ENCODE measurements around the gene LEKR1.

DNA sequence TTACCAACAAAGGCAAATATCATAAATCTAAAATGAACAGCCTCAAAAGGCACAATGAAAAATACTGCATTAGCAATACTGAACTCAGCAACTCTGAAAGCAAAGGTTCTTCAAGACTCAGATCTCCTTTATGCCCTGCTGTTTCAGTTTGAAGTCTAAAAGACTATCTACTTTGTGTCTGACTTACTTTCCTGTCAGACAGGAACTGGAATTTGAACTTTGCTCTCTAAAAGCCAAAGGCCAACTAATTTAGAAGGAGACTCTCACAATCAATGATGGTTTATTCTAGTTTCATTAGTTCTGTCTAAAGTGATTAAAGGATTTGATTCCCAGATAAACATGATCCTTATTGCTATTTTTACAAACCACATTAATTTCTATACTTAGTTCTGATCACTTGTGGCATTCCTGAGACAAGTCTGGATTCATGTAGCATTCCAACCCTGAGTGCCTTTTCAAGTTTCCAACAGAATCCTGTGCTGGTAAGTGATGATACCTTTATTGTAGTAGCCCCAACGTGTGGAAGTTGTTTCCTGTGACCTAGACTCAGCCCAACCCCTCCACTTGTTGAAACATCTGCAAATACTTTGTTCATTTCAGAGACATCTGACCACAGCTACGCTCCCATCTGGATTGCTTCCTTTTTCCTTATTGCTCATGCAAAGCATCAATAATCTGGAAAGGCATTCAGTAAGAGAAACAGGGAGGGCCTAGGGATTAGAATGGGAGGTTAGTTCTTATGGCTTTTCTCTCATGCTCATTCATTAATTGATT, 14.9 kb upstream of the LEKR1 start:
- no peak for TF ChIP-seq CTCF (IDR thresholded peaks at IDR 0.05)
- no peak for TF ChIP-seq ZFX (IDR thresholded peaks at IDR 0.05; ENCODE audit: borderline replicate concordance)

Measured in 22Rv1 (cell line).